ENCODE data around the gene DMRTA2.
"Not testable (repeated sequence)": the region's sequence is repeated elsewhere in the genome, so short reads cannot be mapped to it uniquely, and the experiment has no call there.

Gene DMRTA2

DNA sequence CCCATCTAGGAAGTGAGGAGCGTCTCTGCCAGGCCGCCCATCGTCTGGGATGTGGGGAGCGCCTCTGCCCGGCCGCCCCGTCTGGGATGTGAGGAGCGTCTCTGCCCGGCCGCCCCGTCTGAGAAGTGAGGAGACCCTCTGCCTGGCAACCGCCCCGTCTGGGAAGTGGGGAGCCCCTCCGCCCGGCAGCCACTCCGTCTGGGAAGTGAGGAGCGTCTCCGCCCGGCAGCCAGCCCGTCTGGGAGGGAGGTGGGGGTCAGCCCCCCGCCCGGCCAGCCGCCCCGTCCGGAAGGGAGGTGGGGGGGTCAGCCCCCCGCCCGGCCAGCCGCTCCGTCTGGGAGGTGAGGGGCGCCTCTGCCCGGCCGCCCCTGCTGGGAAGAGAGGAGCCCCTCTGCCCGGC lies 41.7 kb downstream of the DMRTA2 start:
- not testable (repeated sequence) for DNase-seq (ENCODE audit: low read depth)

DNA sequence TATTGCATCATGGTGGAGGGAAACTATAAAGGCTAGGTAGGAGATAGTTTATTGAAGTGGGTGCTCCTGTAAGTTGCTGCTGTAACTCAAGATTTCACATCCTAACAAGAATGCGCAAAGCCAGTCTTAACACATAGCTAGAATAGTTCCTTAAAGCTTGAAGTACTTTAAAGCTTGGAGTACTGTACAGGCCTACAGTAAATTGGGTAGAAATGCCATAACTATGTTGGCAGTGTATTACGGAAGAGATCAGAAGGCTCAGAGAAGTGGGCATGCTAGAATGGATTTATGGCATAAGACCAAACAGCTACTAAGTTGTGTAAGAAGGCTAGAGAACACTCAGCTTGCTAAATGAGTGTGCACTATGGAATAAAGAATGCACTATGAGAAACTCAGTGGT lies 44.5 kb downstream of the DMRTA2 start:
- DNase-seq (ENCODE audit: low read depth) = no peak

DNA sequence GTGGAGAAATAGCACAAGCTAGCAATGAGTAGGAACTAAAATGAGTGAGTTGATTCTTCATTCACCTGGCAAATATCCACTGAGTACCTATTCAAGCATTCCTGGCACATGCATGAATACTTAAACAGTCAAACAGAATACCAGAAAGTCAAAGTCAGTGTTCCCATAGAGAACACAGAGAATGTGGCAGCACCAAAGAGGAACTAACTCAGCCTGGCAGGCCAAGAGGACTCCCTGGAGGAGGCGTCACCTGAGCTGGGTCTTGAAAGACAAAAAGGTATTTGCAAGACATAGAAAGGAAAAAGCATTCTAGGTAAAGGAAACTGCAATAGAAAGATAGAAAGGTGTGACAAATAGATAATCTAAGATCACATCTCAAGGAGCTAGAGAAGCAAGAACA lies 49.7 kb downstream of the DMRTA2 start:
- no peak for DNase-seq (ENCODE audit: low read depth)

- DNase-seq (ENCODE audit: low read depth) = no peak
These were observed 51.5 kb downstream of the DMRTA2 start for GRCh38 chr1:50371749-50372148.

GRCh38 chr1:50369830-50370229 lies 53.4 kb downstream of the DMRTA2 start:
- no peak for DNase-seq (ENCODE audit: low read depth)

DNA sequence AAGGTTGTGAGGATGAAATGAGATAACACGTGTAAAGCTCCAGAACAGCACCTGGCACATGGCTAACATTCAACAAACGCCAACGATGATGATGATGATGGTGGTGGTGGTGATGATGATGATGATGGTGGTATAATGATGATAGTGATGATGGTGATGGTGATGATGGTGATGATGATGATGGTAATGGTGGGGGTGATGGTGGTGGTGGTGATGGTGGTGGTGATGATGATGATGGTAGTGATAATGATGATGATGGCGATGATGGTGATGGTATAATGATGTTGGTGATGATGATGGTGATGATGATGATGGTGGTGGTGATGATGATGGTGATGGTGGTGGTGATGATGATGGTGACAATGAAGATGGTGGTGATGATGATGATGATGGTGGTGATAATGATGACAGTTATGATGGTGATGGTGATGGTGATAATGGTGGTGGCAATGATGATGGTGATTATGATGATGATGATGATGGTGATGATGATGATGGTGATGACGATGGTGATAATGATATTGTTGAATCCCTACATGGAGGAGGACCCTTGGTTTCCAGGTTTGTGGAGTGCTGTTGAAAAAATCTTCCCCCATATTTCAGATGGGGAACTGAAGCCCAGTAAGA lies 54.1 kb downstream of the DMRTA2 start:
- DNase-seq (ENCODE audit: low read depth) = no peak

DNA sequence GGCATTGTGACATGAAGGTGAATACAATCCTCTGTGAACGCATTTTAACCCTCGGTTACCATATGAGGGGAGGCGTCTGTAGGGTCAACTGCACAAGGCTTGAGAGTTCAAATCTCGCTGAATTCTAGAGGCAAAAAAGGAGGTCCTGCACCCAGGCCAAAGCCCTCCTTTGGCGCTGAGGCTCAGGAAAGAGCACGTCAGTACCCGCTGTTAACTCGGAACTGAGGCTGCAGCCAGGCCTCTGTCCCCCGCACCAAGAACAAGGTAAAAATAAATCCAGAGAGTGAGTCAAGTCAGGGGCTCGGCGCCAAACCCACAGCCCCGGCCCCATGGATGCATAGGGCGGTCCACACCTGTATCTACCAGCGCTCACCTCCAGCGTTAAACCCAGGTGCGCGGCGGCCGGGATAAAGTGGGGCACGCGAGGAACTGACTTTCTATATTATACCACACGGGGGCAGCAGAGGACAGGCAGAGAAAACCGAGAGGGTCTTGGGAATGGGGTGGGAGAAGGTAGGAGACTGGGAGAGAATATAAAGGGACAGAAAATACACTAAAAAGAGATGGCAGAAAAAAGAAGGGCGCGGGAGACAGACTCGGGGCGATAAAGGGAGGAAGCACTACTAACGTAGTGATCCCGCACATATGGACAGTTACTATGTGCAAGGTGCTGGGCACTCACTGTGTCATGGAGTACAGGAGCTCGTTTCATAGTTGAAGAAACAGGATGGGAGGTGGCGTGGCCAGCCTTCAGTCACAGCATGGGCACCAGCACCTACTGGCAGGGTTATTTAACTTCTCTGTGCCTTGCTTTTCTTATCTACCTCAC lies 54.9 kb downstream of the DMRTA2 start:
- DNase-seq (ENCODE audit: low read depth) = no peak
